Measurements from ENCODE around the gene ST3GAL2.
"Not testable (repeated sequence)": the region's sequence is repeated elsewhere in the genome, so short reads cannot be mapped to it uniquely, and the experiment has no call there.

DNA sequence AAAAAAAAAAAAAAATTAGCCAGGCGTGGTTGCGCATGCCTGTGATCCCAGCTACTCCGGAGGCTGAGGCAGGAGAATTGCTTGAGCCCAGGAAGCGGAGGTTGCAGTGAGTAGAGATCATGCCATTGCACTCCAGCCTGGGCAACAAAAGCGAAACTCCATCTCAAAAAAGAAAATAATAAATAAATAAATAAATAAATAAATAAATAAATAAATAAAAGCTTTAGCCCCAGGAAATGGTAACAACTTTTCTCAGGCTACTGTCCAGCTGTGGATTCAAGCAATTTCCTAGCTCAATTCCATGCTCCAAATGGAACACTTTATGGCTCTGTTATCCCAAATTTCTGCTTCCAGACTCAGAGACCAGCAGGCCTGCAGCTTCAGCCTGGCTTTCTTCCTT is 25.3 kb downstream of the ST3GAL2 start:
- TF ChIP-seq, protein P1, sequence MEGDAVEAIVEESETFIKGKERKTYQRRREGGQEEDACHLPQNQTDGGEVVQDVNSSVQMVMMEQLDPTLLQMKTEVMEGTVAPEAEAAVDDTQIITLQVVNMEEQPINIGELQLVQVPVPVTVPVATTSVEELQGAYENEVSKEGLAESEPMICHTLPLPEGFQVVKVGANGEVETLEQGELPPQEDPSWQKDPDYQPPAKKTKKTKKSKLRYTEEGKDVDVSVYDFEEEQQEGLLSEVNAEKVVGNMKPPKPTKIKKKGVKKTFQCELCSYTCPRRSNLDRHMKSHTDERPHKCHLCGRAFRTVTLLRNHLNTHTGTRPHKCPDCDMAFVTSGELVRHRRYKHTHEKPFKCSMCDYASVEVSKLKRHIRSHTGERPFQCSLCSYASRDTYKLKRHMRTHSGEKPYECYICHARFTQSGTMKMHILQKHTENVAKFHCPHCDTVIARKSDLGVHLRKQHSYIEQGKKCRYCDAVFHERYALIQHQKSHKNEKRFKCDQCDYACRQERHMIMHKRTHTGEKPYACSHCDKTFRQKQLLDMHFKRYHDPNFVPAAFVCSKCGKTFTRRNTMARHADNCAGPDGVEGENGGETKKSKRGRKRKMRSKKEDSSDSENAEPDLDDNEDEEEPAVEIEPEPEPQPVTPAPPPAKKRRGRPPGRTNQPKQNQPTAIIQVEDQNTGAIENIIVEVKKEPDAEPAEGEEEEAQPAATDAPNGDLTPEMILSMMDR (conservative IDR thresholded peaks at IDR 0.05 in 1 of 2, IDR thresholded peaks at IDR 0.05 in 1 of 2; ENCODE audit: low read depth in 1 of 2, low read length in 2 of 2), result not testable (repeated sequence)
- not testable (repeated sequence) for TF ChIP-seq EZH2 (IDR thresholded peaks at IDR 0.05; ENCODE audit: low read length, missing control alignments)

Measured in fibroblast of lung (primary cell).